Panc1 (cell line): Measurements from ENCODE around the gene CBS.

Experiments used
- CTCF ChIP-seq: fragments of 450-650 bp; IDR thresholded peaks from 2 replicates; pipeline ENCODE4 v1.5.1; 2017; ENCODE audit warnings: mild to moderate bottlenecking
- POLR2AphosphoS5 ChIP-seq: IDR thresholded peaks from 2 replicates; pipeline ENCODE4 v1.6.1; 2012; ENCODE audit warnings: mild to moderate bottlenecking, low read depth, low read length, moderate library complexity
- SIN3A ChIP-seq: IDR thresholded peaks from 2 replicates; pipeline ENCODE4 v1.6.1; 2012; ENCODE audit warnings: low read depth, mild to moderate bottlenecking, low read length, moderate library complexity, borderline replicate concordance; ENCODE audit not compliant: insufficient read depth
- TCF7L2 ChIP-seq: IDR thresholded peaks from 2 replicates; pipeline ENCODE4 v1.6.1; 2011; ENCODE audit warnings: mild to moderate bottlenecking, low read depth, low read length, inconsistent platforms
- TF ChIP-seq, protein P1 (sequence below), 2 experiments: IDR thresholded peaks; 2 replicates each; pipeline ENCODE4 v1.6.1; 2011 to 2012; ENCODE audit warnings: low read depth in 2 of 2, control low read depth in 1 of 2, low read length in 1 of 2, mild to moderate bottlenecking in 1 of 2, moderate library complexity in 1 of 2; ENCODE audit not compliant: insufficient read depth in 1 of 2

GRCh38 chr21:43018519-43018918, 57.1 kb downstream of the CBS start:
- TF ChIP-seq CTCF (no peak), SIN3A (no peak), POLR2AphosphoS5 (no peak), TCF7L2 (no peak)
- TF ChIP-seq, protein P1, sequence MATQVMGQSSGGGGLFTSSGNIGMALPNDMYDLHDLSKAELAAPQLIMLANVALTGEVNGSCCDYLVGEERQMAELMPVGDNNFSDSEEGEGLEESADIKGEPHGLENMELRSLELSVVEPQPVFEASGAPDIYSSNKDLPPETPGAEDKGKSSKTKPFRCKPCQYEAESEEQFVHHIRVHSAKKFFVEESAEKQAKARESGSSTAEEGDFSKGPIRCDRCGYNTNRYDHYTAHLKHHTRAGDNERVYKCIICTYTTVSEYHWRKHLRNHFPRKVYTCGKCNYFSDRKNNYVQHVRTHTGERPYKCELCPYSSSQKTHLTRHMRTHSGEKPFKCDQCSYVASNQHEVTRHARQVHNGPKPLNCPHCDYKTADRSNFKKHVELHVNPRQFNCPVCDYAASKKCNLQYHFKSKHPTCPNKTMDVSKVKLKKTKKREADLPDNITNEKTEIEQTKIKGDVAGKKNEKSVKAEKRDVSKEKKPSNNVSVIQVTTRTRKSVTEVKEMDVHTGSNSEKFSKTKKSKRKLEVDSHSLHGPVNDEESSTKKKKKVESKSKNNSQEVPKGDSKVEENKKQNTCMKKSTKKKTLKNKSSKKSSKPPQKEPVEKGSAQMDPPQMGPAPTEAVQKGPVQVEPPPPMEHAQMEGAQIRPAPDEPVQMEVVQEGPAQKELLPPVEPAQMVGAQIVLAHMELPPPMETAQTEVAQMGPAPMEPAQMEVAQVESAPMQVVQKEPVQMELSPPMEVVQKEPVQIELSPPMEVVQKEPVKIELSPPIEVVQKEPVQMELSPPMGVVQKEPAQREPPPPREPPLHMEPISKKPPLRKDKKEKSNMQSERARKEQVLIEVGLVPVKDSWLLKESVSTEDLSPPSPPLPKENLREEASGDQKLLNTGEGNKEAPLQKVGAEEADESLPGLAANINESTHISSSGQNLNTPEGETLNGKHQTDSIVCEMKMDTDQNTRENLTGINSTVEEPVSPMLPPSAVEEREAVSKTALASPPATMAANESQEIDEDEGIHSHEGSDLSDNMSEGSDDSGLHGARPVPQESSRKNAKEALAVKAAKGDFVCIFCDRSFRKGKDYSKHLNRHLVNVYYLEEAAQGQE (IDR thresholded peaks at IDR 0.05; ENCODE audit: insufficient read depth in 1 of 2, low read depth in 2 of 2, low read length in 1 of 2) = no peak
